Measurements from ENCODE around the gene SNRPA.
A peak's percentile ranks its signal among the peaks of the same experiment; 100 is the strongest.
"Not testable (repeated sequence)": the region's sequence is repeated elsewhere in the genome, so short reads cannot be mapped to it uniquely, and the experiment has no call there.

SNRPA gene

GRCh38 chr19:40777937-40778705, 27.1 kb downstream of the SNRPA start, which contains the start of gene RAB4B:
RAB4B (plus strand) TSS chr19:40778247; CDS start chr19:40778376, 129 bp downstream.
- no peaks in the 10 kb centered on the region for H3K27me3 ChIP-seq (ENCODE audit: insufficient read depth, low read depth, severe bottlenecking)

GRCh38 chr19:40778706-40779284, 27.8 kb downstream of the SNRPA start:
- peak overlapping the region; percentile 68 for H3K27ac ChIP-seq
- TF ChIP-seq CTCF (IDR thresholded peaks at IDR 0.05; ENCODE audit: low read depth, low read length): no peak
- peak overlapping the region; percentile 73 for H3K4me3 ChIP-seq (ENCODE audit: low read depth, low read length)
- no peaks in the 10 kb centered on the region for H3K27me3 ChIP-seq (ENCODE audit: insufficient read depth, low read depth, severe bottlenecking)
- no peaks in the 10 kb centered on the region for H3K9me3 ChIP-seq (ENCODE audit: severe bottlenecking)
- no peaks in the 10 kb centered on the region for H3K36me3 ChIP-seq
- no peak for DNase-seq

More at GRCh38 chr19:40777937-40778705, 27.1 kb downstream of the SNRPA start, which contains the start of gene RAB4B:
- no peaks in the 10 kb centered on the region for H3K36me3 ChIP-seq
- peak; percentile 100 for DNase-seq
- H3K4me3 ChIP-seq (ENCODE audit: low read depth, low read length): peak within 1 kb of the TSS; percentile 73
- H3K9me3 ChIP-seq (ENCODE audit: severe bottlenecking): no peaks in the 10 kb centered on the region
- no peak for TF ChIP-seq CTCF (IDR thresholded peaks at IDR 0.05; ENCODE audit: low read depth, low read length)
- H3K27ac ChIP-seq: peak within 1 kb of the TSS; percentile 98

GRCh38 chr19:40780582-40780981, 29.6 kb downstream of the SNRPA start:
- H3K27me3 ChIP-seq (ENCODE audit: insufficient read depth, low read depth, severe bottlenecking): no peaks in the 10 kb centered on the region
- H3K36me3 ChIP-seq: no peaks in the 10 kb centered on the region
- DNase-seq: no peak
- no peak overlapping the region for H3K4me3 ChIP-seq (ENCODE audit: low read depth, low read length)
- no peaks in the 10 kb centered on the region for H3K9me3 ChIP-seq (ENCODE audit: severe bottlenecking)
- no peak for TF ChIP-seq CTCF (IDR thresholded peaks at IDR 0.05; ENCODE audit: low read depth, low read length)
- H3K27ac ChIP-seq: no peak overlapping the region

GRCh38 chr19:40781140-40781539, 30.1 kb downstream of the SNRPA start:
- H3K27ac ChIP-seq: no peak overlapping the region
- no peak for DNase-seq
- H3K36me3 ChIP-seq: no peaks in the 10 kb centered on the region
- no peaks in the 10 kb centered on the region for H3K27me3 ChIP-seq (ENCODE audit: insufficient read depth, low read depth, severe bottlenecking)
- no peak for TF ChIP-seq CTCF (IDR thresholded peaks at IDR 0.05; ENCODE audit: low read depth, low read length)
- H3K4me3 ChIP-seq (ENCODE audit: low read depth, low read length): no peak overlapping the region
- H3K9me3 ChIP-seq (ENCODE audit: severe bottlenecking): no peaks in the 10 kb centered on the region

- H3K36me3 ChIP-seq: no peaks in the 10 kb centered on the region
Measured at GRCh38 chr19:40783711-40784110, 32.7 kb downstream of the SNRPA start.

GRCh38 chr19:40784146-40784545, 33.1 kb downstream of the SNRPA start:
- DNase-seq; H3K27ac ChIP-seq; H3K9me3 ChIP-seq (ENCODE audit: severe bottlenecking); H3K36me3 ChIP-seq; H3K4me3 ChIP-seq (ENCODE audit: low read depth, low read length); H3K27me3 ChIP-seq (ENCODE audit: insufficient read depth, low read depth, severe bottlenecking): not testable (repeated sequence)

More at GRCh38 chr19:40783711-40784110, 32.7 kb downstream of the SNRPA start:
- H3K27ac ChIP-seq: no peak overlapping the region
- H3K9me3 ChIP-seq (ENCODE audit: severe bottlenecking): no peaks in the 10 kb centered on the region
- no peak for TF ChIP-seq CTCF (IDR thresholded peaks at IDR 0.05; ENCODE audit: low read depth, low read length)
- no peak for DNase-seq
- no peaks in the 10 kb centered on the region for H3K27me3 ChIP-seq (ENCODE audit: insufficient read depth, low read depth, severe bottlenecking)
- no peak overlapping the region for H3K4me3 ChIP-seq (ENCODE audit: low read depth, low read length)
